Activated CD4-positive, alpha-beta T cell treated with anti-CD3 and anti-CD28 coated beads, Interleukin-2, amount 10 ng/mL, durations not matched to agents 7 days and 5 days (primary cell): ENCODE data around the gene OGFOD2. TPM values are rescaled to one million over a fixed set of nuclear protein-coding genes. Genes with fewer than 3 reads are reported as not detected.

Experiments
- CTCF ChIA-PET: fragments of 350-600 bp; sonication (Branson Sonifier 250); formaldehyde crosslinking; loops from one replicate; lab custom pipeline; 2021; ENCODE audit warnings: antibody characterized with exemption; lab: Charles Lee
- POLR2A ChIA-PET: fragments of 350-600 bp; sonication (Branson Sonifier 250); formaldehyde crosslinking; loops from one replicate; lab custom pipeline; 2021; ENCODE audit warnings: antibody characterized with exemption; lab: Charles Lee
- DNase-seq: peaks from one replicate; pipeline ENCODE4 v3.0.0-alpha.2; 2020
- H3K27ac Mint-ChIP-seq: one replicate; pipeline ENCODE4 v1.8.0; 2021; ENCODE audit warnings: mild to moderate bottlenecking, moderate library complexity, mixed read lengths
- H3K27me3 Mint-ChIP-seq: one replicate; pipeline ENCODE4 v1.8.0; 2021; ENCODE audit warnings: mixed read lengths
- H3K36me3 Mint-ChIP-seq: one replicate; pipeline ENCODE4 v1.8.0; 2021; ENCODE audit warnings: low read depth, mixed read lengths
- H3K4me1 Mint-ChIP-seq: one replicate; pipeline ENCODE4 v1.8.0; 2021; ENCODE audit warnings: mixed read lengths
- H3K4me3 Mint-ChIP-seq: one replicate; pipeline ENCODE4 v1.8.0; 2021; ENCODE audit warnings: mild to moderate bottlenecking, moderate library complexity, mixed read lengths
- H3K9me3 Mint-ChIP-seq: one replicate; pipeline ENCODE4 v1.8.0; 2021; ENCODE audit warnings: mixed read lengths
- total RNA-seq, 2 experiments: library from RNA; stranded (reverse); gene quantifications; one replicate each; pipeline ENCODE4 v1.2.3, GENCODE V29; 2021

OGFOD2 gene
- total RNA-seq, 2 experiments from 2014 or later: 25.3 to 25.9 TPM

- CTCF ChIA-PET: interaction anchor here (0.6 to 1.6 kb wide), 2 partner anchors 28 to 82 kb away, joined by 3 to 4 read pairs; no protein-coding TSS in a partner anchor
- POLR2A ChIA-PET: no interaction called here
- H3K27me3 Mint-ChIP-seq: peaks cover 2% of the 10 kb centered on the region
- H3K4me3 Mint-ChIP-seq: no peak overlapping the region
- no peaks in the 10 kb centered on the region for H3K9me3 Mint-ChIP-seq
- no peak for DNase-seq
- no peak overlapping the region for H3K27ac Mint-ChIP-seq
- peaks cover 33% of the 10 kb centered on the region for H3K4me1 Mint-ChIP-seq
- no peaks in the 10 kb centered on the region for H3K36me3 Mint-ChIP-seq
Observed at GRCh38 chr12:122943196-122943595, 31.8 kb upstream of the OGFOD2 start.

GRCh38 chr12:122944605-122945592, 30.1 kb upstream of the OGFOD2 start:
- CTCF ChIA-PET: interaction anchor here (0.6 to 1.4 kb wide), 7 partner anchors 11 to 151 kb away, joined by 3 to 4 read pairs (median 3); no protein-coding TSS in a partner anchor
- POLR2A ChIA-PET: no interaction called here
- H3K4me3 Mint-ChIP-seq: no peak overlapping the region
- H3K27me3 Mint-ChIP-seq: peaks cover 2% of the 10 kb centered on the region
- H3K27ac Mint-ChIP-seq: no peak overlapping the region
- DNase-seq: no peak
- H3K4me1 Mint-ChIP-seq: peaks cover 34% of the 10 kb centered on the region
- no peaks in the 10 kb centered on the region for H3K9me3 Mint-ChIP-seq
- H3K36me3 Mint-ChIP-seq: no peaks in the 10 kb centered on the region

- Mint-ChIP-seq H3K4me3 (no peak overlapping the region), H3K9me3 (no peaks in the 10 kb centered on the region), H3K4me1 (peaks cover 34% of the 10 kb centered on the region), H3K36me3 (no peaks in the 10 kb centered on the region), H3K27me3 (peaks cover 2% of the 10 kb centered on the region), H3K27ac (peak overlapping the region; percentile 67)
- CTCF ChIA-PET: interaction anchor here (1.2 to 1.7 kb wide), 5 partner anchors 10 to 153 kb away, joined by 3 to 6 read pairs (median 3); no protein-coding TSS in a partner anchor
- POLR2A ChIA-PET: no interaction called here
- peak; percentile 76 for DNase-seq
Observed at GRCh38 chr12:122946690-122947341, 28.2 kb upstream of the OGFOD2 start.

- H3K36me3 Mint-ChIP-seq: no peaks in the 10 kb centered on the region
- no peaks in the 10 kb centered on the region for H3K9me3 Mint-ChIP-seq
- peaks cover 38% of the 10 kb centered on the region for H3K4me1 Mint-ChIP-seq
- CTCF ChIA-PET: interaction anchor here (1.0 to 1.7 kb wide), 6 partner anchors 9 to 154 kb away, joined by 3 to 6 read pairs (median 3); no protein-coding TSS in a partner anchor
- H3K27ac Mint-ChIP-seq: peak overlapping the region; percentile 67
- H3K4me3 Mint-ChIP-seq: no peak overlapping the region
- POLR2A ChIA-PET: no interaction called here
- H3K27me3 Mint-ChIP-seq: peaks cover 2% of the 10 kb centered on the region
- DNase-seq: no peak
Observed at GRCh38 chr12:122947352-122947792, 27.7 kb upstream of the OGFOD2 start.

GRCh38 chr12:122948605-122949004, 26.4 kb upstream of the OGFOD2 start:
- peaks cover 2% of the 10 kb centered on the region for H3K27me3 Mint-ChIP-seq
- no peaks in the 10 kb centered on the region for H3K9me3 Mint-ChIP-seq
- no peak for DNase-seq
- POLR2A ChIA-PET: no interaction called here
- H3K4me1 Mint-ChIP-seq: peaks cover 29% of the 10 kb centered on the region
- no peak overlapping the region for H3K27ac Mint-ChIP-seq
- no peaks in the 10 kb centered on the region for H3K36me3 Mint-ChIP-seq
- H3K4me3 Mint-ChIP-seq: no peak overlapping the region
- CTCF ChIA-PET: interaction anchor here (0.5 to 1.7 kb wide), 6 partner anchors 8 to 87 kb away, joined by 3 to 8 read pairs (median 4); no protein-coding TSS in a partner anchor

GRCh38 chr12:122949405-122949804, 25.6 kb upstream of the OGFOD2 start:
- ChIA-PET CTCF (interaction anchor here (0.6 to 1.6 kb wide), 6 partner anchors 40 to 88 kb away, joined by 3 to 8 read pairs (median 4); no protein-coding TSS in a partner anchor), POLR2A (no interaction called here)
- peaks cover 2% of the 10 kb centered on the region for H3K27me3 Mint-ChIP-seq
- H3K36me3 Mint-ChIP-seq: no peaks in the 10 kb centered on the region
- no peaks in the 10 kb centered on the region for H3K9me3 Mint-ChIP-seq
- DNase-seq: no peak
- H3K27ac Mint-ChIP-seq: peak overlapping the region; percentile 4
- peaks cover 29% of the 10 kb centered on the region for H3K4me1 Mint-ChIP-seq
- H3K4me3 Mint-ChIP-seq: no peak overlapping the region

- Mint-ChIP-seq H3K36me3 (no peaks in the 10 kb centered on the region), H3K27me3 (peaks cover 2% of the 10 kb centered on the region), H3K4me1 (peaks cover 29% of the 10 kb centered on the region), H3K9me3 (no peaks in the 10 kb centered on the region), H3K27ac (no peak overlapping the region), H3K4me3 (no peak overlapping the region)
- POLR2A ChIA-PET: no interaction called here
- DNase-seq: no peak
- CTCF ChIA-PET: interaction anchor here (0.6 to 1.6 kb wide), 5 partner anchors 41 to 88 kb away, joined by 3 to 8 read pairs (median 4); no protein-coding TSS in a partner anchor
Observed at GRCh38 chr12:122949816-122950675, 25.0 kb upstream of the OGFOD2 start.

- ChIA-PET CTCF (interaction anchor here (1.0 to 2.4 kb wide), 4 partner anchors 16 to 286 kb away, joined by 3 to 7 read pairs (median 4); no protein-coding TSS in a partner anchor), POLR2A (no interaction called here)
- no peak for DNase-seq
- Mint-ChIP-seq H3K36me3 (no peaks in the 10 kb centered on the region), H3K4me3 (no peak overlapping the region), H3K9me3 (no peaks in the 10 kb centered on the region), H3K27ac (no peak overlapping the region), H3K27me3 (no peaks in the 10 kb centered on the region), H3K4me1 (peaks cover 22% of the 10 kb centered on the region)
Observed at GRCh38 chr12:122951406-122951805, 23.6 kb upstream of the OGFOD2 start.

- Mint-ChIP-seq H3K9me3 (no peaks in the 10 kb centered on the region), H3K4me1 (peaks cover 14% of the 10 kb centered on the region), H3K4me3 (no peak overlapping the region), H3K27me3 (no peaks in the 10 kb centered on the region), H3K36me3 (no peaks in the 10 kb centered on the region), H3K27ac (no peak overlapping the region)
- CTCF ChIA-PET: interaction anchor here (0.5 to 5.1 kb wide), 17 partner anchors 15 to 286 kb away, joined by 3 to 53 read pairs (median 3); partner anchors contain the start of genes MPHOSPH9 and MTRFR
- POLR2A ChIA-PET: no interaction called here
- DNase-seq: peak; percentile 78
Observed at GRCh38 chr12:122951979-122952892, 22.8 kb upstream of the OGFOD2 start.

GRCh38 chr12:122955156-122955555, 19.9 kb upstream of the OGFOD2 start:
- Mint-ChIP-seq H3K36me3 (no peaks in the 10 kb centered on the region), H3K9me3 (no peaks in the 10 kb centered on the region), H3K4me3 (no peak overlapping the region), H3K4me1 (peaks cover 4% of the 10 kb centered on the region), H3K27ac (no peak overlapping the region), H3K27me3 (no peaks in the 10 kb centered on the region)
- ChIA-PET CTCF (interaction anchor here (0.6 to 5.1 kb wide), 5 partner anchors 10 to 1328 kb away, joined by 3 to 53 read pairs (median 3); partner anchors contain the start of gene ABCB9), POLR2A (no interaction called here)
- no peak for DNase-seq

GRCh38 chr12:122956035-122956434, 19.0 kb upstream of the OGFOD2 start:
- Mint-ChIP-seq H3K4me3 (no peak overlapping the region), H3K9me3 (no peaks in the 10 kb centered on the region), H3K27ac (no peak overlapping the region), H3K27me3 (no peaks in the 10 kb centered on the region), H3K4me1 (peaks cover 4% of the 10 kb centered on the region), H3K36me3 (no peaks in the 10 kb centered on the region)
- no peak for DNase-seq
- POLR2A ChIA-PET: no interaction called here
- CTCF ChIA-PET: interaction anchor here (0.9 to 5.1 kb wide), 5 partner anchors 10 to 121 kb away, joined by 3 to 53 read pairs (median 4); partner anchors contain the start of gene ABCB9
